HEK293 (cell line): ENCODE measurements around the gene RMDN3.

Experiments used
- HIC1 ChIP-seq: fragments of 450-650 bp; formaldehyde crosslinking; IDR thresholded peaks from 2 replicates; pipeline ENCODE4 v1.5.1; 2016; ENCODE audit warnings: missing biosample characterization, missing genetic modification characterization
- HOXD13 ChIP-seq: sonication (generic); formaldehyde crosslinking; IDR thresholded peaks from 2 replicates; pipeline ENCODE4 v1.8.0; 2022; ENCODE audit warnings: missing genetic modification reagents, borderline replicate concordance
- KLF17 ChIP-seq: fragments of 450-650 bp; formaldehyde crosslinking; IDR thresholded peaks from 2 replicates; pipeline ENCODE4 v1.5.1; 2016; ENCODE audit warnings: missing biosample characterization, missing genetic modification characterization
- KLF8 ChIP-seq: fragments of 450-650 bp; formaldehyde crosslinking; IDR thresholded peaks from 2 replicates; pipeline ENCODE4 v1.5.1; 2016; ENCODE audit warnings: missing biosample characterization, missing genetic modification characterization
- SP7 ChIP-seq: fragments of 450-650 bp; formaldehyde crosslinking; IDR thresholded peaks from 2 replicates; pipeline ENCODE4 v1.5.1; 2016; ENCODE audit warnings: missing biosample characterization, missing genetic modification characterization
- ZBTB10 ChIP-seq: fragments of 450-650 bp; formaldehyde crosslinking; IDR thresholded peaks from 2 replicates; pipeline ENCODE4 v1.5.1; 2016; ENCODE audit warnings: missing biosample characterization, missing genetic modification characterization
- ZBTB11 ChIP-seq: fragments of 450-650 bp; formaldehyde crosslinking; conservative IDR thresholded peaks from 2 replicates; pipeline ENCODE4 v1.5.1; 2016; ENCODE audit warnings: low read depth, missing biosample characterization, missing genetic modification characterization
- ZBTB20 ChIP-seq: fragments of 450-650 bp; formaldehyde crosslinking; IDR thresholded peaks from 2 replicates; pipeline ENCODE4 v1.5.1; 2016; ENCODE audit warnings: missing biosample characterization, missing genetic modification characterization
- ZBTB48 ChIP-seq: fragments of 450-650 bp; formaldehyde crosslinking; IDR thresholded peaks from 2 replicates; pipeline ENCODE4 v1.5.1; 2016; ENCODE audit warnings: missing biosample characterization, missing genetic modification characterization
- ZNF10 ChIP-seq: fragments of 450-650 bp; formaldehyde crosslinking; IDR thresholded peaks from 2 replicates; pipeline ENCODE4 v1.5.1; 2017; ENCODE audit warnings: missing biosample characterization, missing genetic modification characterization
- ZNF121 ChIP-seq: fragments of 450-650 bp; formaldehyde crosslinking; IDR thresholded peaks from 2 replicates; pipeline ENCODE4 v1.5.1; 2016; ENCODE audit warnings: missing biosample characterization, missing genetic modification characterization
- ZNF239 ChIP-seq: fragments of 450-650 bp; formaldehyde crosslinking; IDR thresholded peaks from 2 replicates; pipeline ENCODE4 v1.5.1; 2016; ENCODE audit warnings: missing biosample characterization, missing genetic modification characterization
- ZNF274 ChIP-seq, 2 experiments: fragments of 200-500 bp in 1 of 2; fragments of 450-650 bp in 1 of 2; sonication (Bioruptor generic) in 1 of 2; formaldehyde crosslinking in 1 of 2; IDR thresholded peaks; 2 replicates each; pipeline versions ENCODE4 v1.5.1 to v1.6.1; 2014 to 2016; ENCODE audit warnings: borderline replicate concordance in 1 of 2, inconsistent platforms in 1 of 2, low read length in 1 of 2, missing biosample characterization in 1 of 2, missing genetic modification characterization in 1 of 2
- ZNF391 ChIP-seq: fragments of 450-650 bp; formaldehyde crosslinking; IDR thresholded peaks from 2 replicates; pipeline ENCODE4 v1.5.1; 2016; ENCODE audit warnings: low read depth, missing biosample characterization, missing genetic modification characterization, borderline replicate concordance
- ZNF398 ChIP-seq: fragments of 450-650 bp; formaldehyde crosslinking; IDR thresholded peaks from 2 replicates; pipeline ENCODE4 v1.5.1; 2017; ENCODE audit warnings: missing biosample characterization, missing genetic modification characterization
- ZNF580 ChIP-seq: fragments of 450-650 bp; formaldehyde crosslinking; IDR thresholded peaks from 2 replicates; pipeline ENCODE4 v1.5.1; 2016; ENCODE audit warnings: missing biosample characterization, missing genetic modification characterization
- ZNF639 ChIP-seq: fragments of 450-650 bp; formaldehyde crosslinking; IDR thresholded peaks from 2 replicates; pipeline ENCODE4 v1.5.1; 2016; ENCODE audit warnings: missing biosample characterization, missing genetic modification characterization
- ZNF692 ChIP-seq: fragments of 450-650 bp; formaldehyde crosslinking; IDR thresholded peaks from 2 replicates; pipeline ENCODE4 v1.5.1; 2016; ENCODE audit warnings: missing biosample characterization, missing genetic modification characterization
- ZNF747 ChIP-seq: fragments of 450-650 bp; formaldehyde crosslinking; IDR thresholded peaks from 2 replicates; pipeline ENCODE4 v1.5.1; 2016; ENCODE audit warnings: missing biosample characterization, missing genetic modification characterization
- ZNF76 ChIP-seq: fragments of 450-650 bp; formaldehyde crosslinking; IDR thresholded peaks from 2 replicates; pipeline ENCODE4; 2016; ENCODE audit warnings: low read depth, missing biosample characterization, missing genetic modification characterization, borderline replicate concordance
- ZNF837 ChIP-seq: fragments of 450-650 bp; formaldehyde crosslinking; IDR thresholded peaks from 2 replicates; pipeline ENCODE4 v1.5.1; 2016; ENCODE audit warnings: missing biosample characterization, missing genetic modification characterization
- ZSCAN30 ChIP-seq: fragments of 450-650 bp; IDR thresholded peaks from 2 replicates; pipeline ENCODE4 v1.5.1; 2018; ENCODE audit warnings: missing biosample characterization, mild to moderate bottlenecking, missing genetic modification characterization, moderate library complexity

RMDN3 gene

GRCh38 chr15:40694688-40695468, 60.2 kb downstream of the RMDN3 start, which contains the start of gene RAD51 (continued):
- TF ChIP-seq ZSCAN30 (tag by site-specific recombination) (peak; percentile 19; the same call in 1 of the 2 replicates), ZNF391 (0 out of 2 replicates have a peak, but pooled peaks have one; percentile 31), SP7 (peak; percentile 72; the same call in 1 of the 2 replicates), ZBTB11 (peak; percentile 34; the same call in 1 of the 2 replicates), ZNF239 (0 out of 2 replicates have a peak, but pooled peaks have one; percentile 26), HIC1 (tag by site-specific recombination) (no peak), KLF8 (tag by site-specific recombination) (peak; percentile 97), HOXD13 (CRISPR knock-in tag) (no peak), ZBTB20 (tag by site-specific recombination) (peak; percentile 69; the same call in 1 of the 2 replicates), ZNF121 (peak; percentile 41; the same call in 1 of the 2 replicates), ZNF10 (tag by site-specific recombination) (0 out of 2 replicates have a peak, but pooled peaks have one; percentile 42), ZNF398 (peak; percentile 49; the same call in 1 of the 2 replicates), ZNF692 (tag by site-specific recombination) (peak; percentile 80), ZNF76 (tag by site-specific recombination) (peak; percentile 93), KLF17 (tag by site-specific recombination) (peak; percentile 84), ZNF747 (tag by site-specific recombination) (no peak), ZBTB10 (peak; percentile 33; the same call in 1 of the 2 replicates), ZNF837 (tag by site-specific recombination) (0 out of 2 replicates have a peak, but pooled peaks have one; percentile 69), ZBTB48 (tag by site-specific recombination) (peak; percentile 93), ZNF639 (tag by site-specific recombination) (peak; percentile 11; the same call in 1 of the 2 replicates), ZNF580 (0 out of 2 replicates have a peak, but pooled peaks have one; percentile 5), ZNF274 (IDR thresholded peaks at IDR 0.05; ENCODE audit: low read length) (no peak), ZNF274 (tag by site-specific recombination; IDR thresholded peaks at IDR 0.05; ENCODE audit: borderline replicate concordance) (no peak)
